Rectal smooth muscle tissue (tissue), 1 donor: ENCODE measurements around the gene CENPVL2.
"Not testable (repeated sequence)": the region's sequence is repeated elsewhere in the genome, so short reads cannot be mapped to it uniquely, and the experiment has no call there.

Source experiments
- H3K27ac ChIP-seq: one replicate; pipeline ENCODE4 v1.7.0; 2013; ENCODE audit warnings: low read depth, low read length, inconsistent platforms
- H3K27me3 ChIP-seq: one replicate; pipeline ENCODE4 v1.7.0; 2013; ENCODE audit warnings: low read length; ENCODE audit not compliant: control insufficient read depth, insufficient read depth
- H3K36me3 ChIP-seq: one replicate; pipeline ENCODE4 v1.7.0; 2013; ENCODE audit warnings: low read length; ENCODE audit not compliant: control insufficient read depth, insufficient read depth
- H3K4me1 ChIP-seq: one replicate; pipeline ENCODE4 v1.7.0; 2013; ENCODE audit warnings: low read length; ENCODE audit not compliant: control insufficient read depth, insufficient read depth
- H3K4me3 ChIP-seq: one replicate; pipeline ENCODE4 v1.7.0; 2013; ENCODE audit warnings: low read length
- H3K9ac ChIP-seq: one replicate; pipeline ENCODE4 v1.7.0; 2013; ENCODE audit warnings: low read length

Gene CENPVL2

DNA sequence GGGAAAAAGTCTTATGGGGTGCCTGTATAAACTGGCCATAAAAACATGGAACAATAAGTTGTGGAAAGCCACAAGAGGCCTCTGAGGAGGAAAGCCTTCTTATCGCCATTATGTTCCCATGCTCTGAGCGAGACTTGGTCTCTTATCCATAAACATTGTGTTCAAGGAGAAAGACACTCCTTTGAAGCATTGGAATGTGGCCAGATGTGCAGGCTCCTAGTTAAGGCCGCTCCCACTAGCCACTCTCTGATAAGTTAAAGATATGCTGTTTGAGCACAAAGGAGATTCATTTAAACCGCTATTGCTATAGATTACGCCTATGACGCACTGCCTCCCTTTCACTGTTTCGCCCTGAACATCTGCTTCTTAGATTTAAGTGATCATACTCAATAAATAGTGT, 46.1 kb downstream of the CENPVL2 start:
- not testable (repeated sequence) for H3K36me3 ChIP-seq, H3K27ac ChIP-seq, H3K9ac ChIP-seq, H3K4me3 ChIP-seq, H3K4me1 ChIP-seq, H3K27me3 ChIP-seq
